22Rv1 (cell line): ENCODE measurements around the gene ARSH.

Source experiments
- ZFX ChIP-seq: fragments of 450-650 bp; IDR thresholded peaks from 2 replicates; pipeline ENCODE4 v1.6.1; 2017; ENCODE audit warnings: antibody characterized with exemption, borderline replicate concordance
- TF ChIP-seq, protein P1 (sequence below): fragments of 450-650 bp; IDR thresholded peaks from 2 replicates; pipeline ENCODE4 v1.5.1; 2017; ENCODE audit warnings: mild to moderate bottlenecking

DNA sequence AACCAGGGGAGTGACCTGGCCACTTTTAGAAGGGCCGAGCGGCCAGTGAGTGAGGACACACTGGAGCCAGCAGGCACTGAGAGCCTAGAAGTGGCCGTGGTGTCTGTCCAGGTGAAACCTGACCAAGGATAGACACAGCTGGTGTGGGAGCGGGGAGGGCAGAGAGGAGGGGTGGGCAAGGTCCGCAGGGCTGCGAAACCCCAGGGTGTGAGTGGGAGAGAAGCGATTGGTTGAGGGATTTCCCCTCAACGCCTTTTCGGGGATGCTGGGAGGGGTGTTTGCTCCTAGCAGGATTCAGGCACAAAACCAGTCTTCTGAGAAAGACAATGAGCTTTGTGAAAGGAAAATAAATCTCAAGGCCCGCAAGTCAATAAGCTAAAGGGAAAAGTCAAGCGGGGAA, 44.0 kb upstream of the ARSH start:
- TF ChIP-seq, protein P1, sequence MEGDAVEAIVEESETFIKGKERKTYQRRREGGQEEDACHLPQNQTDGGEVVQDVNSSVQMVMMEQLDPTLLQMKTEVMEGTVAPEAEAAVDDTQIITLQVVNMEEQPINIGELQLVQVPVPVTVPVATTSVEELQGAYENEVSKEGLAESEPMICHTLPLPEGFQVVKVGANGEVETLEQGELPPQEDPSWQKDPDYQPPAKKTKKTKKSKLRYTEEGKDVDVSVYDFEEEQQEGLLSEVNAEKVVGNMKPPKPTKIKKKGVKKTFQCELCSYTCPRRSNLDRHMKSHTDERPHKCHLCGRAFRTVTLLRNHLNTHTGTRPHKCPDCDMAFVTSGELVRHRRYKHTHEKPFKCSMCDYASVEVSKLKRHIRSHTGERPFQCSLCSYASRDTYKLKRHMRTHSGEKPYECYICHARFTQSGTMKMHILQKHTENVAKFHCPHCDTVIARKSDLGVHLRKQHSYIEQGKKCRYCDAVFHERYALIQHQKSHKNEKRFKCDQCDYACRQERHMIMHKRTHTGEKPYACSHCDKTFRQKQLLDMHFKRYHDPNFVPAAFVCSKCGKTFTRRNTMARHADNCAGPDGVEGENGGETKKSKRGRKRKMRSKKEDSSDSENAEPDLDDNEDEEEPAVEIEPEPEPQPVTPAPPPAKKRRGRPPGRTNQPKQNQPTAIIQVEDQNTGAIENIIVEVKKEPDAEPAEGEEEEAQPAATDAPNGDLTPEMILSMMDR, result no peak
- no peak for TF ChIP-seq ZFX
